GM18951 (cell line): Measurements from ENCODE around the gene TMEM203.

ENCODE experiments used
- POLR2A ChIP-seq: IDR thresholded peaks from 4 replicates; pipeline ENCODE4 v1.6.1; 2011; ENCODE audit warnings: mild to moderate bottlenecking; ENCODE audit not compliant: insufficient read length, insufficient read depth; ENCODE audit errors: extremely low read depth
- in situ Hi-C: fragments of 300-500 bp; cut with MboI; formaldehyde crosslinking; loops from one replicate; pipeline ENCODE4 v1.12.0; 2022; ENCODE audit warnings: low sequenced_read_pairs, mixed read lengths, inconsistent platforms; ENCODE audit not compliant: unreplicated experiment

The TMEM203 gene

DNA sequence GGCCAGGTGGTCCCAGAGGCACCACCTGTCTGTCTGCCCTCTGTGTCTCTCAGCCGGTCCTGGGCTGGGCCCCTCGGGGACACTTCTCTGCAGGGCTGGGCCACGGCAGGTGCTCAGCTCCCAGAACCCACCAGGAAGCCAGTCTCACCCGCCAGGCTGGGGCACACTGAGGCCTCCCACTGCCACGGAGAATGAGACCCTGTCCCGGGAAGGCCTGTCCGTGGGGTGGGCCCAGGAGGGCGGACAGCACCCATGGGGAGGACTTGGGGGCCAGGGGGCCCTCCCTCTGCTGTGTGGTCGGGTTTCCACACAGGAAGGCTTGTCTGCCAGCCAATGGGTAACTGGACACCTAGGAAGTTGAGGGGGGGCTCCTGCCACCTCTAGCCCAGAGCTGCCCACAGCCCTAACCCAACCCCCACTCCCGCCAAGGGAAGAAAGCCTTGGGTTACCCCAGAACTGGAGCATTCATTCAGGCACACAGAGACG lies 31.5 kb upstream of the TMEM203 start:
- in situ Hi-C loops = no loop called here
- no peak for TF ChIP-seq POLR2A

- in situ Hi-C loops = no loop called here
- TF ChIP-seq POLR2A = no peak
Observed at GRCh38 chr9:137236238-137236935, 30.9 kb upstream of the TMEM203 start.

- in situ Hi-C loops = no loop called here
- no peak for TF ChIP-seq POLR2A
Observed at GRCh38 chr9:137235424-137236237, 30.2 kb upstream of the TMEM203 start.

GRCh38 chr9:137234758-137235423 lies 29.4 kb upstream of the TMEM203 start:
- in situ Hi-C loops = no loop called here
- TF ChIP-seq POLR2A = no peak

DNA sequence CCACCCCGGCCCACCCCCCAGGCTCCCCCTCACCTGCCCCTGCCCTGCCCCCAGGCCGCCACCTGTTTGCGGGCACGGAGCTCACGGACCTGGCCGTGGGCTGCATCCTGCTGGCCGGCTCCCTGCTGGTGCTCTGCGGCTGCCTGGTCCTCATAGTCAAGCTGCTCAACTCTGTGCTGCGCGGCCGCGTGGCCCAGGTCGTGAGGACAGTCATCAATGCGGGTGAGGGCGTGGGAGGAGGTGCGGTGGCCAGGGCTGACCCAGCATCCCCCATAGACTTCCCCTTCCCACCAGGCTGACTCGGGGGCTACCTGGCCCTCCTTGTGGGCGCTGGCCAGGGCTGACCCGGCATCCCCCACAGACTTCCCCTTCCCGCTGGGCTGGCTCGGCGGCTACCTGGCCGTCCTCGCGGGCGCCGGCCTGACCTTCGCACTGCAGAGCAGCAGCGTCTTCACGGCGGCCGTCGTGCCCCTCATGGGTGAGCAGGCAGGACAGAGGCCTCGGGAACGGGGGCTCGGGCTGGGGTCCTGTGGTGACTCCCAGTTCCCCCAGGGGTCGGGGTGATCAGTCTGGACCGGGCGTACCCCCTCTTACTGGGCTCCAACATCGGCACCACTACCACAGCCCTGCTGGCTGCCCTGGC lies 28.7 kb upstream of the TMEM203 start:
- in situ Hi-C loops = no loop called here
- TF ChIP-seq POLR2A = no peak

DNA sequence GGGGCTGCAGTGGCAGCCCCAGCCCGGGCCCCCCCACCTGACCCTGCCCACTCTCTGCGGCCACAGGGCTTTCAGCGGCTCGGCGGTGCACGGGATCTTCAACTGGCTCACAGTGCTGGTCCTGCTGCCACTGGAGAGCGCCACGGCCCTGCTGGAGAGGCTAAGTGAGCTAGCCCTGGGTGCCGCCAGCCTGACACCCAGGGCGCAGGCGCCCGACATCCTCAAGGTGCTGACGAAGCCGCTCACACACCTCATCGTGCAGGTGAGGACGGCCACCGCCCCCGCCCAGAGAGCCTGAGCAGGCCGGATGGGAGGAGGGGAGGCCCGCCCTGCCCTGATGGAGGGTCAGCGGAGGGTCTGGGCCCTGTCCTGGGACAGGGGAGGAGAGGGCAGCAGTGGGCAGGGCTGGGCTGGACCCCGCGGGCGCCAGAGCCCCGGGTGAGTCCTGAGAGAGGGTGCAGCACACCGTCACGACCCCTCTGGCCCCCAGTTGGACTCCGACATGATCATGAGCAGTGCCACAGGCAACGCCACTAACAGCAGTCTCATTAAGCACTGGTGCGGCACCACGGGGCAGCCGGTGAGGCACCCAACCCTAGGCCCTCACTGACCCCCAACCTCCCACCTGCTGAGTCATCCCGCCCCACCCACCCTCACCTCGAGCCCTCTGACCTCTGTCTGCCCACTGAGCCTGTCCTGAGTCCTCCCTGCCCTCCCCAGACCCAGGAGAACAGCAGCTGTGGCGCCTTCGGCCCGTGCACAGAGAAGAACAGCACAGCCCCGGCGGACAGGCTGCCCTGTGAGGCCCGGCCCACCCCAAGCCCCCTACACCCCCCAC lies 27.9 kb upstream of the TMEM203 start:
- in situ Hi-C loops = no loop called here
- TF ChIP-seq POLR2A = no peak

- in situ Hi-C loops = no loop called here
- no peak for TF ChIP-seq POLR2A
Observed at GRCh38 chr9:137232510-137232909, 27.1 kb upstream of the TMEM203 start.

GRCh38 chr9:137232101-137232500 lies 26.7 kb upstream of the TMEM203 start:
- in situ Hi-C loops = no loop called here
- no peak for TF ChIP-seq POLR2A

- in situ Hi-C loops = no loop called here
- TF ChIP-seq POLR2A = no peak
Observed at GRCh38 chr9:137231372-137232039, 26.1 kb upstream of the TMEM203 start.

DNA sequence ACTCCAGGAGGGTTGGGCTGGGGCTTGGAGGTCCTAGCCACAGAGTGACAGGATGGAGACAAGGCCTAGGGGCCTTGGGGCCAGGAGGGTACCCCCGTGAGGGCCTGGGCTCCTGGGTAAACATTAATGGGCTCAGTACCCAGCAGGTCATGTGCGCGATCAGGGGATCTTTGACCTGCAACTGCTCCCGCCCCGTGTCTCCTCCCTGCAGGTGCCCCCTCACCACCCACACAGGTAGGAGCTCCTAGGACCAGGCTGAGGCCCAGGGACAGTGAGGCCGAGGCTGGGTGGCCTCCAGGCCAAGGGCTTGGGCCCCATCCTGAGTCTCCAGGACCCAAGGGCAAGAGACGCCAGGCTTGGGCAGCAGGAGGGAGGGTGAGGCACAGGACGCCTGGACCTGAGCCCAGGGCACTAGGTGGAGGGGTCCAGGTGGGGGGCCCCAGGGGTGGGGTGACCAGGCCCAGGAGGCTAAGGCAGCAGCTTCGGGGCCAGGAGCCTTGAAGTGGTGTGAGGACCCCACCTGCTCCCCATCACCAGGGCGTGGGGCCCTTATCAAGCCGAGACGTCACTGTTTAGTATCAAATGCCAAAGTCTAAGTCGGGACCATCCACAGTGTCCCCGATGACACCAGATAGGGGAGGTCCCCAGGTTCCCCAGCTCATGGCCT lies 25.4 kb upstream of the TMEM203 start, which contains the start of gene SLC34A3:
Gene SLC34A3, plus strand, starts transcription at position 197 of the 667 bp plus-strand sequence. CDS start 802 bp downstream, outside the sequence.
- in situ Hi-C loops = no loop called here
- no peak for TF ChIP-seq POLR2A
